Measurements from ENCODE around the gene PRKAG2. TPM values are rescaled to one million over a fixed set of nuclear protein-coding genes. Genes with fewer than 3 reads are reported as not detected.

The PRKAG2 gene
- total RNA-seq, 4 donors from 2014 or later: 25.1 to 57.8 (median 46.7) TPM

GRCh38 chr7:151857412-151857811 lies 19.5 kb downstream of the PRKAG2 start:
- 93 to 100% methylated on average over 4 to 12 of the region's 12 CpGs for WGBS, 2 donors (ENCODE audit: low coverage in 1 of 2)
- no peak for TF ChIP-seq EP300 (IDR thresholded peaks at IDR 0.05; ENCODE audit: low read depth)
- no peak for TF ChIP-seq POLR2AphosphoS5 (IDR thresholded peaks at IDR 0.05)
- TF ChIP-seq POLR2A (IDR thresholded peaks at IDR 0.05): no peak
- no peak for TF ChIP-seq CTCF (IDR thresholded peaks at IDR 0.05)
- Histone ChIP-seq H3K36me3 (no peaks in the 10 kb centered on the region), H3K27me3 (no peaks in the 10 kb centered on the region), H3K9me3 (no peaks in the 10 kb centered on the region), H3K4me1 (peaks cover 0 to 3% (median 0%) of the 10 kb centered on the region in 4 donors), H3K27ac (no peak overlapping the region), H3K4me3 (no peak overlapping the region)
- DNase-seq: no peak
- in situ Hi-C loops (cut with MboI; ENCODE audit: low pct_ligation_motif_present in 1 of 4, low pct_unique_long_range_greater_than_20kb in 1 of 4, low sequenced_read_pairs in 3 of 4) (no loop called here), intact Hi-C loops (cut with DNase I; ENCODE audit: low total_unique reads) (no loop called here)

- WGBS, 2 donors (ENCODE audit: low coverage in 1 of 2): 80 to 89% methylated on average over 14 to 16 of the region's 16 CpGs
- Histone ChIP-seq H3K4me3 (no peak overlapping the region), H3K27me3 (no peaks in the 10 kb centered on the region), H3K4me1 (peaks cover 0 to 3% (median 0%) of the 10 kb centered on the region in 4 donors), H3K27ac (no peak overlapping the region), H3K36me3 (no peaks in the 10 kb centered on the region), H3K9me3 (no peaks in the 10 kb centered on the region)
- DNase-seq: no peak
- intact Hi-C loops (cut with DNase I; ENCODE audit: low total_unique reads) (no loop called here), in situ Hi-C loops (cut with MboI; ENCODE audit: low pct_ligation_motif_present in 1 of 4, low pct_unique_long_range_greater_than_20kb in 1 of 4, low sequenced_read_pairs in 3 of 4) (no loop called here)
- no peak for TF ChIP-seq POLR2A (IDR thresholded peaks at IDR 0.05)
- no peak for TF ChIP-seq CTCF (IDR thresholded peaks at IDR 0.05)
- no peak for TF ChIP-seq POLR2AphosphoS5 (IDR thresholded peaks at IDR 0.05)
- TF ChIP-seq EP300 (IDR thresholded peaks at IDR 0.05; ENCODE audit: low read depth): no peak
Observed at GRCh38 chr7:151856516-151856915, 20.4 kb downstream of the PRKAG2 start.

- Histone ChIP-seq H3K9me3 (no peaks in the 10 kb centered on the region), H3K4me1 (peaks cover 0 to 3% (median 0%) of the 10 kb centered on the region in 4 donors), H3K36me3 (no peaks in the 10 kb centered on the region), H3K27ac (no peak overlapping the region), H3K27me3 (no peaks in the 10 kb centered on the region), H3K4me3 (no peak overlapping the region)
- in situ Hi-C loops (cut with MboI; ENCODE audit: low pct_ligation_motif_present in 1 of 4, low pct_unique_long_range_greater_than_20kb in 1 of 4, low sequenced_read_pairs in 3 of 4): no loop called here
- TF ChIP-seq CTCF (IDR thresholded peaks at IDR 0.05): no peak
- TF ChIP-seq EP300 (IDR thresholded peaks at IDR 0.05; ENCODE audit: low read depth): no peak
- TF ChIP-seq POLR2A (IDR thresholded peaks at IDR 0.05): no peak
- no peak for TF ChIP-seq POLR2AphosphoS5 (IDR thresholded peaks at IDR 0.05)
- intact Hi-C loops (cut with DNase I; ENCODE audit: low total_unique reads): no loop called here
- WGBS, 2 donors (ENCODE audit: low coverage in 1 of 2): 92% methylated on average over 14 of the region's 14 CpGs; no CpG with 5 or more reads in 1 of the 2 donors
- DNase-seq: no peak
Observed at GRCh38 chr7:151856098-151856497, 20.8 kb downstream of the PRKAG2 start.

- in situ Hi-C loops (cut with MboI; ENCODE audit: low pct_ligation_motif_present in 1 of 4, low pct_unique_long_range_greater_than_20kb in 1 of 4, low sequenced_read_pairs in 3 of 4) (no loop called here), intact Hi-C loops (cut with DNase I; ENCODE audit: low total_unique reads) (no loop called here)
- H3K36me3 ChIP-seq: no peaks in the 10 kb centered on the region
- no peak overlapping the region for H3K4me3 ChIP-seq
- WGBS, 2 donors (ENCODE audit: low coverage in 1 of 2): 67 to 90% methylated on average over 4 to 5 of the region's 7 CpGs
- H3K27ac ChIP-seq: no peak overlapping the region
- DNase-seq: no peak
- TF ChIP-seq EP300 (IDR thresholded peaks at IDR 0.05; ENCODE audit: low read depth) (no peak), CTCF (IDR thresholded peaks at IDR 0.05) (no peak), POLR2A (IDR thresholded peaks at IDR 0.05) (no peak), POLR2AphosphoS5 (IDR thresholded peaks at IDR 0.05) (no peak)
- no peaks in the 10 kb centered on the region for H3K4me1 ChIP-seq
- no peaks in the 10 kb centered on the region for H3K27me3 ChIP-seq
- H3K9me3 ChIP-seq: no peaks in the 10 kb centered on the region
Observed at GRCh38 chr7:151854720-151855071, 22.2 kb downstream of the PRKAG2 start.

Data from transverse colon (tissue), 4 donors.